GM12801 (cell line): ENCODE measurements around the gene JAGN1.

ENCODE experiments used
- CTCF ChIP-seq: IDR thresholded peaks from one replicate; pipeline ENCODE4 v1.5.1; 2011; ENCODE audit warnings: control low read depth; ENCODE audit not compliant: insufficient read length; ENCODE audit errors: extremely low read depth

Gene JAGN1

GRCh38 chr3:9891072-9891622, 737 bp downstream of the JAGN1 start:
- TF ChIP-seq CTCF: no peak

- TF ChIP-seq CTCF: no peak
Observed at GRCh38 chr3:9893739-9894138, 3.3 kb downstream of the JAGN1 start.

DNA sequence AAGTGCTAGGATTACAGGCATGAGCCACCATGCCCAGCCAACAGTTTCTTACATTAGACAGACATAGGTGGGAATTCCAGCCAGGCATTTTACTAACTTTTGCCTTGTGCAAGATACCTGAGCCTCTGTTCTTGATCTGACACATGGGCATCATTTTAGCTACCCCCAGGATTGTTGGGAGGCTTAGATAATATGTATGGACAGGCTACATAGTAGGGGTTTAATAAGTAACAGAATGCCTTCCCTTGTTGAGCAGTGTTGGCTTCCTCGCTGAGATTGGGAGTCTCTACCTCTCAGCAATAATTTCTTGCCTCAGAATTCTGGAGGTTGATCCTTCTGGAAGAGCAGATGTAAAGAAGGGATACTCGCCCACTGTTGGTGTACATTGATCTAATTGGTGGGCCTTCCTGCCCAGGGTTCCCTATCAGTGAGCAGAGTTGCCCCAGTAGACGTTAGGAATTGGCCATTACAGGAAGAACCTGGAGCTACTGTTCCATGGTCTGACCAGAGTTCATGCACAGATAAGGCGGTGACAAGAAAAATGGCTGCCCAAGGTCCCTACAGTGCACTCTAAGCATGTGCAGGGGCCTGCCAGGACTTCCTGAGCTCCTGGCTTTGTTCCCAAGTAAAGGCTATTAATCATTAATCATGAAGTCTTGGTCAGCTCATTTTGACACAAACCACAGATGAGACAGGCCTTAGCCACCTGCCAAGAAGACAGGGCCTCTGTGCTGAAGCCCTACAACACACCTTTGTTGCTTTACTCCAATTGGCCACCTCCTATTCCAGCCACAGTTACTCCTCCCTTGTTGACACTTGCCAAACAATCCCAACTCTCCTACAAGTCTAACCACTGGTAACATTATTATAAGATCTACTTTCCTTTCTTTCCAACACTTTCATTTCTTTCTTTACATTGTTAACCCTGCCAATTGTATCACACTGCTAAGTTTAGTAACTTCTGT, 7.3 kb downstream of the JAGN1 start:
- TF ChIP-seq CTCF: no peak

GRCh38 chr3:9898467-9899241, 8.2 kb downstream of the JAGN1 start:
- TF ChIP-seq CTCF: no peak

GRCh38 chr3:9899289-9899791, 8.9 kb downstream of the JAGN1 start:
- no peak for TF ChIP-seq CTCF

- no peak for TF ChIP-seq CTCF
Observed at GRCh38 chr3:9901967-9902366, 11.6 kb downstream of the JAGN1 start.
